A673 (cell line): Measurements from ENCODE around the gene FLACC1. TPM values are rescaled to one million over a fixed set of nuclear protein-coding genes. Genes with fewer than 3 reads are reported as not detected.
A peak's percentile ranks its signal among the peaks of the same experiment; 100 is the strongest.

Experiments
- BruUV-seq: library from RNA; stranded (reverse); fragments of 400-500 nt; replicated peaks from 2 replicates; lab custom pipeline; 2021; lab: Mats Ljungman, UMichigan
- CTCF ChIA-PET: fragments of 300-600 bp; sonication (Branson Sonifier 250); formaldehyde crosslinking; loops from one replicate; lab custom pipeline; 2022; ENCODE audit warnings: antibody characterized with exemption; lab: Charles Lee
- POLR2A ChIA-PET: fragments of 300-600 bp; sonication (Branson Sonifier 250); formaldehyde crosslinking; loops from one replicate; lab custom pipeline; 2022; ENCODE audit warnings: antibody characterized with exemption; ENCODE audit not compliant: low non-redundant PET; lab: Charles Lee
- DNase-seq: peaks from one replicate; pipeline ENCODE4 v3.0.0-alpha.2; 2015; ENCODE audit warnings: low spot score
- H3K27ac ChIP-seq: fragments of 200-600 bp; sonication (generic); 2 replicates; pipeline ENCODE4 v1.5.1; 2016; ENCODE audit warnings: mixed run types, low read depth, mild to moderate bottlenecking, mixed read lengths, antibody characterized with exemption, low read length; ENCODE audit not compliant: poor library complexity, severe bottlenecking
- H3K27me3 ChIP-seq: fragments of 200-600 bp; sonication (generic); replicated peaks from 2 replicates; pipeline ENCODE4 v1.6.1; 2017; ENCODE audit warnings: mixed run types, low read depth, mild to moderate bottlenecking, mixed read lengths, antibody characterized with exemption, low read length; ENCODE audit not compliant: insufficient read depth, poor library complexity
- H3K36me3 ChIP-seq: fragments of 200-600 bp; sonication (generic); 2 replicates; pipeline ENCODE4 v1.6.1; 2016; ENCODE audit warnings: mixed run types, mild to moderate bottlenecking, mixed read lengths, antibody characterized with exemption, low read length; ENCODE audit not compliant: insufficient read depth, poor library complexity, severe bottlenecking
- H3K4me1 ChIP-seq: fragments of 200-600 bp; sonication (generic); 2 replicates; pipeline ENCODE4 v1.6.1; 2017; ENCODE audit warnings: mixed run types, mild to moderate bottlenecking, mixed read lengths, antibody characterized with exemption, low read length; ENCODE audit not compliant: insufficient read depth, poor library complexity, severe bottlenecking
- H3K4me3 ChIP-seq: fragments of 200-600 bp; sonication (generic); 2 replicates; pipeline ENCODE4 v1.5.1; 2016; ENCODE audit warnings: low read depth, mixed run types, mild to moderate bottlenecking, mixed read lengths, low read length; ENCODE audit not compliant: poor library complexity, severe bottlenecking
- H3K9me3 ChIP-seq: fragments of 200-600 bp; sonication (generic); 2 replicates; pipeline ENCODE4 v1.6.1; 2016; ENCODE audit warnings: mixed run types, low read depth, mild to moderate bottlenecking, mixed read lengths, antibody characterized with exemption, low read length; ENCODE audit not compliant: poor library complexity, severe bottlenecking
- EZH2 ChIP-seq: fragments of 200-600 bp; sonication (generic); IDR thresholded peaks from 2 replicates; pipeline ENCODE4 v1.6.1; 2017; ENCODE audit warnings: borderline replicate concordance, low read depth, mild to moderate bottlenecking, mixed read lengths, antibody characterized with exemption, low read length; ENCODE audit not compliant: poor library complexity, severe bottlenecking
- intact Hi-C: fragments of 100-400 bp; cut with micrococcal nuclease; formaldehyde crosslinking; loops from one replicate; pipeline ENCODE4 v1.10.0; 2022; ENCODE audit not compliant: unreplicated experiment
- total RNA-seq: library from RNA; stranded (reverse); gene quantifications from 2 replicates; pipeline ENCODE4 v1.2.3, GENCODE V29; 2021
- TF ChIP-seq, protein P1 (sequence below): fragments of 300-800, 200-600 bp; sonication (generic); conservative IDR thresholded peaks from 2 replicates; pipeline ENCODE4 v1.5.1; 2017; ENCODE audit warnings: low read depth, mild to moderate bottlenecking, antibody characterized with exemption, low read length, moderate library complexity, mixed read lengths

FLACC1 gene
- total RNA-seq, 1 experiment from 2014 or later: 2.4 TPM

DNA sequence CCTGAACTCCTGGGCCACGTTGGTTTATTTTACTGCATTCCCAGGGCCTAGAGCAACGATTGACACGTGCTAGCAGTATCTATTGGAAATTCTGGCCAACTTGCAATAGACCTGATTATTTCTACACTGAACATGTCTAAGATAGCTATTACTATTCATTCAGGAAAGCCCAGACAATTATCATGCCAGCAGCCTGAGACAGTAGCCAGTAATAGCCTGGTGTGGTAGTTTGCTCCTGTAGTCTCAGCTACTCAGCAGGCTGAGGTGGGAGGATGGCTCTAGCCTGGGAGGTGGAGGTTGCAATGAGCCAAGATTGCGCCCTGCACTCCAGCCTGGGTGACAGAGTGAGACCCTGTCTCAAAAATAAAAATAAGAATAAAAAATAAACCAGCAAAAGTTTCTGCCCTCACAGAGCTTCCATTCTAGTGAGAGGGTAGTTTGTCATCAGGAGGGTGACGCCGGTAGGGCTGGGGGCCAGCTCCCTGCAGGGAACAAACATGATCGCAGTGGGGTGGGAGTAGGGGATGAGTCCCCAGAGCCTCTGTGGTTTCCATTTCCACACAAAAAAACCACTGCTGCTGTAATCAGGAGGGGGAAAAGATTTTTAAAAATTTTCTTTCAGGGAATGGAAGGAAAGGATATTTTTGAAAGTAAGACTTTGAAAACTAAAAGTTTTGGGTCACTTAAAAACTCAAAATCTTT, 92.5 kb downstream of the FLACC1 start:
- H3K9me3 ChIP-seq: no peaks in the 10 kb centered on the region
- no TSS peak for BruUV-seq
- intact Hi-C loops: no loop called here
- ChIA-PET POLR2A (no interaction called here), CTCF (no interaction called here)
- no peaks in the 10 kb centered on the region for H3K36me3 ChIP-seq
- H3K4me3 ChIP-seq: no peak overlapping the region
- no peak overlapping the region for H3K27ac ChIP-seq
- no peaks in the 10 kb centered on the region for H3K27me3 ChIP-seq
- TF ChIP-seq, protein P1, sequence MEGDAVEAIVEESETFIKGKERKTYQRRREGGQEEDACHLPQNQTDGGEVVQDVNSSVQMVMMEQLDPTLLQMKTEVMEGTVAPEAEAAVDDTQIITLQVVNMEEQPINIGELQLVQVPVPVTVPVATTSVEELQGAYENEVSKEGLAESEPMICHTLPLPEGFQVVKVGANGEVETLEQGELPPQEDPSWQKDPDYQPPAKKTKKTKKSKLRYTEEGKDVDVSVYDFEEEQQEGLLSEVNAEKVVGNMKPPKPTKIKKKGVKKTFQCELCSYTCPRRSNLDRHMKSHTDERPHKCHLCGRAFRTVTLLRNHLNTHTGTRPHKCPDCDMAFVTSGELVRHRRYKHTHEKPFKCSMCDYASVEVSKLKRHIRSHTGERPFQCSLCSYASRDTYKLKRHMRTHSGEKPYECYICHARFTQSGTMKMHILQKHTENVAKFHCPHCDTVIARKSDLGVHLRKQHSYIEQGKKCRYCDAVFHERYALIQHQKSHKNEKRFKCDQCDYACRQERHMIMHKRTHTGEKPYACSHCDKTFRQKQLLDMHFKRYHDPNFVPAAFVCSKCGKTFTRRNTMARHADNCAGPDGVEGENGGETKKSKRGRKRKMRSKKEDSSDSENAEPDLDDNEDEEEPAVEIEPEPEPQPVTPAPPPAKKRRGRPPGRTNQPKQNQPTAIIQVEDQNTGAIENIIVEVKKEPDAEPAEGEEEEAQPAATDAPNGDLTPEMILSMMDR: no peak
- TF ChIP-seq EZH2: no peak
- peaks cover 24% of the 10 kb centered on the region for H3K4me1 ChIP-seq
- DNase-seq: peak; percentile 30

GRCh38 chr2:201263779-201264178, 93.4 kb downstream of the FLACC1 start:
- H3K36me3 ChIP-seq: no peaks in the 10 kb centered on the region
- ChIA-PET POLR2A (no interaction called here), CTCF (no interaction called here)
- H3K27ac ChIP-seq: no peak overlapping the region
- no TSS peak for BruUV-seq
- intact Hi-C loops: no loop called here
- peaks cover 27% of the 10 kb centered on the region for H3K4me1 ChIP-seq
- no peaks in the 10 kb centered on the region for H3K27me3 ChIP-seq
- TF ChIP-seq, protein P1: no peak
- no peak for TF ChIP-seq EZH2
- no peak for DNase-seq
- no peak overlapping the region for H3K4me3 ChIP-seq
- H3K9me3 ChIP-seq: no peaks in the 10 kb centered on the region

DNA sequence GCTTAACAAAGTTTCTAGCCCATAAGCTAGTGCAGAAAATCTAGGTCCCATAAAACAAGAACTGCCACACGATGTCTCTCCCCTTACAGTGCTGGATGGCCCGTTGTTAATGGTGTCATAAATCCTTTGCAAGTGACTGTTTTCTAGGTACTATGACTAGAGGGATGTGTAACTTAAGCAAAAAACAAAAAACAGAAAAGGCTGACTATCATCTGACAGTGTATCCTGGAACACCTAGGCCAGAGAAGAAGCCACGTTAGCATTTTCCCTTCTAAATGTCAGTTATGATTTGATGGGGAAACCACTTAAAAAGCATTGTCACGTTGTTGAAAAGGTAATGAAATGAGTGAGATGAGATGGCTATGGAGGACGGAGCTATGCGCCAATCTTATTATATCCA, 94.4 kb downstream of the FLACC1 start:
- POLR2A ChIA-PET: no interaction called here
- intact Hi-C loops: no loop called here
- BruUV-seq: no TSS peak

More for the DNA sequence above, 94.4 kb downstream of the FLACC1 start:
- Histone ChIP-seq H3K36me3 (no peaks in the 10 kb centered on the region), H3K4me1 (peaks cover 38% of the 10 kb centered on the region), H3K27me3 (no peaks in the 10 kb centered on the region), H3K27ac (no peak overlapping the region), H3K9me3 (no peaks in the 10 kb centered on the region), H3K4me3 (no peak overlapping the region)
- DNase-seq: no peak
- CTCF ChIA-PET: no interaction called here
- no peak for TF ChIP-seq EZH2
- TF ChIP-seq, protein P1: no peak
